Measurements from ENCODE around the gene LCN10.

LCN10 gene

GRCh38 chr9:136729144-136729543, 13.6 kb downstream of the LCN10 start:
- TF ChIP-seq Cebpa-rat (IDR thresholded peaks at IDR 0.05): no peak
- H3K9me3 ChIP-seq: no peaks in the 10 kb centered on the region
- H3K9ac ChIP-seq: peak overlapping the region; percentile 97
- H3K27ac ChIP-seq: peak overlapping the region; percentile 93
- peak overlapping the region; percentile 89 for H3K4me3 ChIP-seq
- H4K20me1 ChIP-seq: peaks cover 48% of the 10 kb centered on the region
- H3K36me3 ChIP-seq: peaks cover 30% of the 10 kb centered on the region
- peaks cover 67% of the 10 kb centered on the region for H3K4me1 ChIP-seq
- H3K4me2 ChIP-seq: peak overlapping the region; percentile 100
- H3K27me3 ChIP-seq: no peaks in the 10 kb centered on the region

- Histone ChIP-seq H3K36me3 (peaks cover 35% of the 10 kb centered on the region), H3K4me2 (peak overlapping the region; percentile 100), H3K9me3 (no peaks in the 10 kb centered on the region), H4K20me1 (peaks cover 53% of the 10 kb centered on the region), H3K4me1 (peaks cover 67% of the 10 kb centered on the region), H3K27ac (peak overlapping the region; percentile 93), H3K4me3 (peak overlapping the region; percentile 89), H3K27me3 (no peaks in the 10 kb centered on the region), H3K9ac (peak overlapping the region; percentile 97)
- no peak for TF ChIP-seq Cebpa-rat (IDR thresholded peaks at IDR 0.05)
These were observed 14.1 kb downstream of the LCN10 start for GRCh38 chr9:136728548-136729123.

GRCh38 chr9:136728080-136728547, 14.6 kb downstream of the LCN10 start:
- H3K9me3 ChIP-seq: no peaks in the 10 kb centered on the region
- peak overlapping the region; percentile 89 for H3K4me3 ChIP-seq
- H3K27ac ChIP-seq: peak overlapping the region; percentile 93
- H3K4me2 ChIP-seq: peak overlapping the region; percentile 100
- peaks cover 40% of the 10 kb centered on the region for H3K36me3 ChIP-seq
- H3K27me3 ChIP-seq: no peaks in the 10 kb centered on the region
- H3K4me1 ChIP-seq: peaks cover 67% of the 10 kb centered on the region
- TF ChIP-seq Cebpa-rat (IDR thresholded peaks at IDR 0.05): no peak
- H3K9ac ChIP-seq: peak overlapping the region; percentile 97
- peaks cover 58% of the 10 kb centered on the region for H4K20me1 ChIP-seq

- peak overlapping the region; percentile 97 for H3K9ac ChIP-seq
- H4K20me1 ChIP-seq: peaks cover 72% of the 10 kb centered on the region
- no peak for TF ChIP-seq Cebpa-rat (IDR thresholded peaks at IDR 0.05)
- peak overlapping the region; percentile 89 for H3K4me3 ChIP-seq
- H3K9me3 ChIP-seq: no peaks in the 10 kb centered on the region
- no peaks in the 10 kb centered on the region for H3K27me3 ChIP-seq
- peak overlapping the region; percentile 93 for H3K27ac ChIP-seq
- peak overlapping the region; percentile 100 for H3K4me2 ChIP-seq
- H3K4me1 ChIP-seq: peaks cover 75% of the 10 kb centered on the region
- peaks cover 54% of the 10 kb centered on the region for H3K36me3 ChIP-seq
These were observed 16.0 kb downstream of the LCN10 start for GRCh38 chr9:136726631-136727191.

GRCh38 chr9:136726118-136726517, 16.6 kb downstream of the LCN10 start:
- Histone ChIP-seq H3K27ac (peak overlapping the region; percentile 93; the same call in 1 of the 2 replicates), H3K36me3 (peaks cover 60% of the 10 kb centered on the region), H3K27me3 (no peaks in the 10 kb centered on the region), H3K9me3 (no peaks in the 10 kb centered on the region), H3K4me1 (peaks cover 80% of the 10 kb centered on the region), H4K20me1 (peaks cover 78% of the 10 kb centered on the region), H3K4me3 (peak overlapping the region; percentile 89), H3K4me2 (peak overlapping the region; percentile 100), H3K9ac (peak overlapping the region; percentile 97)
- no peak for TF ChIP-seq Cebpa-rat (IDR thresholded peaks at IDR 0.05)

GRCh38 chr9:136725612-136726011, 17.1 kb downstream of the LCN10 start:
- peaks cover 65% of the 10 kb centered on the region for H3K36me3 ChIP-seq
- no peak for TF ChIP-seq Cebpa-rat (IDR thresholded peaks at IDR 0.05)
- peak overlapping the region; percentile 97 for H3K9ac ChIP-seq
- H3K4me1 ChIP-seq: peaks cover 80% of the 10 kb centered on the region
- H3K27me3 ChIP-seq: no peaks in the 10 kb centered on the region
- H3K9me3 ChIP-seq: no peaks in the 10 kb centered on the region
- H4K20me1 ChIP-seq: peaks cover 83% of the 10 kb centered on the region
- peak overlapping the region; percentile 89 for H3K4me3 ChIP-seq
- H3K27ac ChIP-seq: peak overlapping the region; percentile 93; the same call in 1 of the 2 replicates
- H3K4me2 ChIP-seq: peak overlapping the region; percentile 100

GRCh38 chr9:136724772-136725171, 18.0 kb downstream of the LCN10 start:
- H3K4me3 ChIP-seq: 0 out of 2 replicates have a peak overlapping the region, but pooled peaks have one; percentile 89
- peaks cover 72% of the 10 kb centered on the region for H3K36me3 ChIP-seq
- no peak for TF ChIP-seq Cebpa-rat (IDR thresholded peaks at IDR 0.05)
- H3K27ac ChIP-seq: no peak overlapping the region
- no peaks in the 10 kb centered on the region for H3K9me3 ChIP-seq
- no peaks in the 10 kb centered on the region for H3K27me3 ChIP-seq
- H4K20me1 ChIP-seq: peaks cover 86% of the 10 kb centered on the region
- H3K9ac ChIP-seq: no peak overlapping the region
- H3K4me2 ChIP-seq: peak overlapping the region; percentile 100
- peaks cover 80% of the 10 kb centered on the region for H3K4me1 ChIP-seq

GRCh38 chr9:136723989-136724388, 18.8 kb downstream of the LCN10 start:
- Histone ChIP-seq H4K20me1 (peaks cover 90% of the 10 kb centered on the region), H3K9ac (no peak overlapping the region), H3K4me1 (peaks cover 80% of the 10 kb centered on the region)

GRCh38 chr9:136723362-136723976, 19.3 kb downstream of the LCN10 start:
- Histone ChIP-seq H4K20me1 (peaks cover 95% of the 10 kb centered on the region), H3K36me3 (peaks cover 72% of the 10 kb centered on the region), H3K4me2 (no peak overlapping the region), H3K4me3 (no peak overlapping the region), H3K27me3 (no peaks in the 10 kb centered on the region), H3K9me3 (no peaks in the 10 kb centered on the region), H3K9ac (no peak overlapping the region), H3K27ac (no peak overlapping the region), H3K4me1 (peaks cover 80% of the 10 kb centered on the region)
- TF ChIP-seq Cebpa-rat (IDR thresholded peaks at IDR 0.05): no peak

More at GRCh38 chr9:136723989-136724388, 18.8 kb downstream of the LCN10 start:
- peaks cover 72% of the 10 kb centered on the region for H3K36me3 ChIP-seq
- no peak overlapping the region for H3K4me3 ChIP-seq
- no peak for TF ChIP-seq Cebpa-rat (IDR thresholded peaks at IDR 0.05)
- H3K27me3 ChIP-seq: no peaks in the 10 kb centered on the region
- no peak overlapping the region for H3K27ac ChIP-seq
- H3K9me3 ChIP-seq: no peaks in the 10 kb centered on the region
- peak overlapping the region; percentile 100; the same call in 1 of the 2 replicates for H3K4me2 ChIP-seq

- no peak overlapping the region for H3K4me2 ChIP-seq
- H4K20me1 ChIP-seq: peaks cover 100% of the 10 kb centered on the region
- no peak overlapping the region for H3K9ac ChIP-seq
- no peaks in the 10 kb centered on the region for H3K27me3 ChIP-seq
- peaks cover 75% of the 10 kb centered on the region for H3K36me3 ChIP-seq
- no peak for TF ChIP-seq Cebpa-rat (IDR thresholded peaks at IDR 0.05)
- H3K4me3 ChIP-seq: no peak overlapping the region
- no peak overlapping the region for H3K27ac ChIP-seq
- H3K9me3 ChIP-seq: no peaks in the 10 kb centered on the region
- H3K4me1 ChIP-seq: peaks cover 84% of the 10 kb centered on the region
These were observed 19.8 kb downstream of the LCN10 start for GRCh38 chr9:136722969-136723356.
